HG03521 (cell line): ENCODE data around the gene KLF1.
A peak's percentile ranks its signal among the peaks of the same experiment; 100 is the strongest.
"Not testable (repeated sequence)": the region's sequence is repeated elsewhere in the genome, so short reads cannot be mapped to it uniquely, and the experiment has no call there.

Experiments used
- ATAC-seq: cut with Tn5 transposase; IDR thresholded peaks from one replicate; pipeline ENCODE4 v1.9.1; 2021; ENCODE audit warnings: mild to moderate bottlenecking, moderate library complexity; ENCODE audit not compliant: unreplicated experiment

The KLF1 gene

DNA sequence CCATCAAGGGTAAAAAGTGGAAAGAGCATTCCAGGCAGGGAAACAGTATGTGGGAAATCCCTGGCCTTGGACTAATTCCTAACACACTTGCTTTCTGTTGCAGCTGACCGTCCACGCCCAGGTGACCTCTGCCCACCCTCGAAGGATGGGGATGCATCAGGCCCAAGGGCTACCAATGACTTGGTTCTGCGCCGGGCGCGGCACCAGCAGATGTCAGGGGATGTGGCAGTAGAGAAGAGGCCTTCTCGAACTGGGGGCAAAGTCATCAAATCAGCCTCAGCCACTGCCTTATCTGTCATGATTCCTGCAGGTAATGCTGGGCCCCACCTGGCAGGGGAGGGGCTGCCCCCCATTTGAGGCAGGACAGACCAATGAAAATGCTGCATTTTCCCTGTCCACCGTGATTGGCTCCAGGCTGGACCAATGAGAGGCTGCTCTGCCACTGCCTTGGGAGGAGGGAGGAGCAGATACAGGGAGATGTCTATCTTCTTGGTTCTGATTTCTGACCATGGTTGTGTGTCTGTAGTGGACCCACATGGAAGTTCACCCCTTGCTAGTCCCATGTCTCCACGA lies 18.4 kb downstream of the KLF1 start:
- no peak for ATAC-seq

DNA sequence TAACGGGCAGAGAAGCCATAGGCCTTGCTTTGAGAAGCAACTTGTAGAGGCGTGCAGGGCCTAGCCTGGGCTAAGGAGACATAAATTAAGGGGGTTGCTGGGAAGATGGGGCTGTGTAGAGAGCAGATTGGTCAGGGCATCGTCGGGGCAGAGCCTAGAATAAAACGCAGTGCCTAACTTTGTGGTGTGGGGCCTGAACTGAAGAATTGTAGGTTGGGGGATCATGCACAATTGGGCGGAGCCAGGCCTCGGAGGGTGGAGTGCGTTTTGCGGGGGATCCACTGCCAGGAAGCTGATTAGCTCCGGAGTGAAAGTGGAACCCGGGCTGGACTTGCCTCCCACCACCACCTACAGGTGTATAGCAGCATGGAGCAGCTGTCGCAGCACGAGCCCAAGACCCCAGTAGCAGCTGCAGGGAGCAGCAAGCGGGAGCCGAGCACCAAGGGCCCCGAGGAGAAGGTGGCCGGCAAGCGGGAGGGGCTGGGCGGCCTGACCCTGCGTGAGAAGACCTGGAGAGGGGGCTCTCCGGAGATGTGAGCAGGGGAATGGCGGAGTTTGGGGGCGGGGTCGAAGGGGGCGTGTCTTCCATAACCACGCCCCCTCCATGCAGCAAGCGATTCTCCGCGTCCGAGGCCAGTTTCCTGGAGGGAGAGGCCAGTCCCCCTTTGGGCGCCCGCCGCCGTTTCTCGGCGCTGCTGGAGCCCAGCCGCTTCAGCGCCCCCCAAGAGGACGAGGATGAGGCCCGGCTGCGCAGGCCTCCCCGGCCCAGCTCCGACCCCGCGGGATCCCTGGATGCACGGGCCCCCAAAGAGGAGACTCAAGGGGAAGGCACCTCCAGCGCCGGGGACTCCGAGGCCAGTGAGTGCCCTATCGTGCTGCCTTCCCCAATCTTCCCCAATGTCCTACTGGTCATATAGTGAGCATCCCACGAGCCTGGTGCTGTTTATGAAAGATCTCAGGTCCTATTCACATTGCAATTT lies 19.6 kb downstream of the KLF1 start:
- peak; percentile 51 for ATAC-seq

DNA sequence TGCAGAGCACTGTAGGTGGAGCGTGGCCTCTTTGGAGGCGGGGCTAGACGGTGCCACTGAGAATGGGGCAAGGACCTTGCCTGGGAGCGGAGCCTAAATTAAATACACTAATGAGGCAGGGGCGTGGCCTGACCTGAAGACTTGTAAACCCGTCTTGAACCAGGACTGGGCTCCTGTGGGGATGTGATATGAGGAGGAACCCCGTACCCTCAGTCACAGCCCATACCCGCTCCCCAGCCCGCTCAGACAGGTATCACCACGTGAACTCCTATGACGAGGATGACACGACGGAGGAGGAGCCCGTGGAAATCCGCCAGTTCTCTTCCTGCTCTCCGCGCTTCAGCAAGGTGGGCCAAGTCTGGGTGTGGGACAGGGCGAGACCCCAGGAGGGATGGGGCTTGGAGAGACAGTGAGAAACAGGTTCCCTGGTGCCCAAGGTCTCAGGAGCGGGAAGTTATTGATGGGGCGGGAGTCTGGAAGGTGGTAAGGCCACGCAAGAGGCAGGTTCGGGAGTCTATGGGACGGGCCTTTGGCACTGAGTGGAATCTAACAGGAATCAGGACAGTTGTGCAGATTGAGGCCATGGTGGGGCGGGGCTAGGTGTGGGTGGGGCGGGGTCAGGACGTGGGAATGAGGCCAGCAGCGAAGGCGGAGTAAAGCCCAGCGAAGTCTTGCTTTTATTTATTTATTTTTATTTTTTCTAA lies 20.4 kb downstream of the KLF1 start:
- no peak for ATAC-seq

DNA sequence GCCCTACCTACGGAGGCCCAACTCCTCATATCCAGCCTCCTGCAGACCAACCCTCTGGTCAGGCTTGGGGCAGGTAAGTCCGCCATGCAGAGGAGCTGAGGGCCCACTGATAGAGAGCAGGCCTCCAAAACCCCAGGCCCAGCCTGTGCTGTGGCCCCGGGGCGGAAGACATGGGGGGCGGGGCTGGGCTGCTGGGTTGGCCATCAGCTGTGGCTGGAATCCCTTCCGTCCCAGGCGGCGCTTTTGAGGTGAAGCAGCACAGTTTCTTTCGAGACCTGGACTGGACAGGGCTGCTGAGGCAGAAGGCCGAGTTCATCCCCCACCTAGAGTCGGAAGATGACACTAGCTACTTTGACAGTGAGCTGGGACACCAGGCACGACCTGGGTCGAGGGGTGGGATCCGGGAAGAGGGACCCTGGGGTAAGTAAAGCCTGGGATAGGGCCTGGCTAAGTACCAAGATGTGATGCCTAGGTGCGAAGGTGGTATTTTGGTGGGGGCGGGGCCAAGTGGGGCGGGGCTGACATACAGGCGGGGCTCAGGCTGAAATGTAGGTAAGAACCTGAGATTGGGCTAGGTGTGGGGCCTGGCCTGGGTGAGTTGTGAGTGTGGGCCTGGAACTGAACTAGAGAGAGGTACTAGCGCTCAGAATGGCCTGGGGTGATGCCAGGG lies 21.1 kb downstream of the KLF1 start:
- ATAC-seq, result no peak

DNA sequence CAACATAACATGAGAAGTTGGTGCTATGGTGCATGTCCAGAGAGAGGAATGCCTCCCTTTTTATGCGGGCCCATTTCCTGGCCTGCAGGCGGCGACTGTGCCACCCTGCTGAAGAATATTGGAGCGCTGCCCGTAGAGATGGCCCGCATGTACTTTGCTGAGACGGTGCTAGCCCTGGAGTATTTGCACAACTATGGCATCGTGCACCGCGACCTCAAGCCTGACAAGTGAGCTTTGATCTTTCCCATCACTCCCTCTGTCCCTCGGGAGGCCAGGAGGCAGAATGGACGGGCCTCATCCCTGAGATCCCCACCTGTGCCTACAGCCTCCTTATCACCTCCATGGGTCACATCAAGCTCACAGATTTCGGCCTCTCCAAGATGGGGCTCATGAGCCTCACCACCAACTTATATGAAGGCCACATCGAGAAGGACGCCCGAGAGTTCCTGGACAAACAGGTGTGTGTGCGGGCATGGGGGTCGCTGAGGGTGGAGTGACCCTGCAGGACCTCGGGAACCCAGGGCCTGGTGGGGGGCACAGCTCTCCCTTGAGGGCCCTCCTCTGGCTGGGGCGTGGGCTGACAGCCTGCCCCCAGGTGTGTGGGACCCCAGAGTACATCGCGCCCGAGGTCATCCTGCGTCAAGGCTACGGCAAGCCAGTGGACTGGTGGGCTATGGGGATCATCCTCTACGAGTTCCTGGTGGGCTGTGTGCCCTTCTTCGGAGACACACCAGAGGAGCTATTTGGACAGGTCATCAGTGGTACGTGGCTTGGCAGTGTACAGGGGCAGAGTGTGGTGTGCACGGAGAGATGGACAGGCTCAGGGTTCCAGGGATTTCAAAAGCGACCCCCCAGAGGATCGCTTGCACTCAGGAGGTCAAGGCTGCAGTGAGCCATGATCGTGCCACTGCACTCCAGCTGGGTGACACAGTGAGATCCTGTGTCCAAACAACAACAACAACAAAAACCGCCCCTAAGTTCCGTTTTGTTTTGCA lies 22.0 kb downstream of the KLF1 start:
- ATAC-seq, result no peak

DNA sequence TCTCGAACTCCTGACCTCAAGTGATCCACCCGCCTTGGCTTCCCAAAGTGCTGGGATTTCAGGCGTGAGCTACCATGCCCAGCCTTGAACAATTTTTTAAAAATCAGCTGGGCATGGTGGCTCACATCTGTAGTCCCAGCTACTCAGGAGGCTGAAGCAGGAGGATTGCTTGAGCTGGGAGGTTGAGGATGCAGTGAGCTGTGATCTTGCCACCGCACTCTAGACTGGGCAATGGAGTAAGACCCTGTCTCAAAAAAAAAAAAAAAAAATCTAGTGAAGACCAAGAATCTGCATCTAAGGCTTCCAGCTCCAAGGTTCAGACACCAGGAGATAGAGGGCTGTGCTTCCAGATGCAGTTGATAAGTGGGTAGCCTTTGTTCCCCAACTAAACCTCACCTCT lies 22.9 kb downstream of the KLF1 start:
- ATAC-seq, result no peak

DNA sequence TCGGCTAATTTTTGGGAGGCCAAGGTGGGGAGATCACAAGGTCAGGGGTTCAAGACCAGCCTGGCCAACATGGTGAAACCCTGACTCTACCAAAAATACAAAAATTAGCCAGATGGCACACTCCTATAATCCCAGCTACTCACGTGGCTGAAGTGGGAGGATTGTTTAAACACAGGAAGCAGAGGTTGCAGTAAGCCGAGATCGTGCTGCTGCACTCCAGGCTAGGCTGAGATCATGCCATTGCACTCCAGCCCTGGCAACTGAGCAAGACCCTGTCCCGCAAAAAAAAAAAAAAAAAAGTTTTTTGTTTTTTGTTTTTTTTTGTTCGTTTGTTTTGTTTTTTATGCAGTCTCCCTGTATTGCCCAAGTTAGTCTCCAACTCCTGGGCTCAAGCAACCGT lies 27.5 kb downstream of the KLF1 start:
- no peak for ATAC-seq

DNA sequence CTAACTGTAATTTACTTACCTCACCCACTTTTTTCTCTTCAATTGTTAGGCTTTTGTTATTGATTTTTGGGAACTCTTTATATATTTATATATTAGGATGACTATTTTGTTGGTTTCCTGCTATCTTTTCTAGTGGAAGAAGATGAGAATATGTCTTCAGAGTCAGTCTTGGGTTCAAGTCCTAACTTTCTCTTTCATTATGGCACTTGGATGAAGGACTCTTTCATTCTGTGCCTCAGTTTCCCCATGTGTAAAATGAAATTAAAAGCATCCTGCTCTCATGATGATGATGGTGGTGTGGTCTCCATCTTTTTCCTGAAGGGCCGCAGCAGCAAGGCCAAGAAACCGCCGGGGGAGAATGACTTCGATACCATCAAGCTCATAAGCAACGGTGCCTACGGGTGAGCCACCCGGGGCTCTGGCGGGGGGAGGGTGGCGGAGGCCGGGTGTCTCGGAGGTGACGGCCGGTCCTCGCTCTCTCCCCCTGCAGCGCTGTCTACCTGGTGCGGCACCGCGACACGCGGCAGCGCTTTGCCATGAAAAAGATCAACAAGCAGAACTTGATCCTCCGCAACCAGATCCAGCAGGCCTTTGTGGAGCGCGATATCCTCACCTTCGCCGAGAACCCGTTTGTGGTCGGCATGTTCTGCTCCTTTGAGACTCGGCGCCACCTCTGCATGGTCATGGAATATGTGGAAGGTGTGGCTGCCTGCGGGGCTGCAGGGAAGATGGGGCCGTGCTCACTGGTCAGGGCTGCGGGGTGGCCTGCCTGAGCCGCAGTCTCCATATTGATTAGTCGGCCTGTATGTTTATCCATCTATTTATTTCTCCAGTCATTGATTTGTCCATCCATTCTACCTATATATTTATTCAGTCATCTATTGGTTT lies 28.7 kb downstream of the KLF1 start:
- ATAC-seq, result no peak

DNA sequence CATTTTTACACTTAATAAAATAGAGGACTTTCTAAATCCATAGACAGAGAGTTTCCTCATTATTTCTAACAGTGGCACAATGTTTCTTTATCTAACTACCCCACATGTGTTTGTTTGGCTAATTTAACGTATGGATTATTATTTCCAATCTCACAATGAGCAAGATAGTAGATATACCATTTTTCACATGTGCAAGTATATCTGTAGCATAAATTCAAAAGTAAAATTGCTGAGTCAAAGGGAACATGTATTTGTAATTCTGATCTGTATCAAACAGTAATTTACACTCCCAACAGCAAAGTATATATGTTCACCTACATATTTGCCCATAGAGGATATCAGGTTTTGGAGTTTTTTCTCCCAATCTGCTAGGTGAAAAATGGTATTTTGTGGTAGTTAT lies 30.3 kb downstream of the KLF1 start:
- no peak for ATAC-seq

DNA sequence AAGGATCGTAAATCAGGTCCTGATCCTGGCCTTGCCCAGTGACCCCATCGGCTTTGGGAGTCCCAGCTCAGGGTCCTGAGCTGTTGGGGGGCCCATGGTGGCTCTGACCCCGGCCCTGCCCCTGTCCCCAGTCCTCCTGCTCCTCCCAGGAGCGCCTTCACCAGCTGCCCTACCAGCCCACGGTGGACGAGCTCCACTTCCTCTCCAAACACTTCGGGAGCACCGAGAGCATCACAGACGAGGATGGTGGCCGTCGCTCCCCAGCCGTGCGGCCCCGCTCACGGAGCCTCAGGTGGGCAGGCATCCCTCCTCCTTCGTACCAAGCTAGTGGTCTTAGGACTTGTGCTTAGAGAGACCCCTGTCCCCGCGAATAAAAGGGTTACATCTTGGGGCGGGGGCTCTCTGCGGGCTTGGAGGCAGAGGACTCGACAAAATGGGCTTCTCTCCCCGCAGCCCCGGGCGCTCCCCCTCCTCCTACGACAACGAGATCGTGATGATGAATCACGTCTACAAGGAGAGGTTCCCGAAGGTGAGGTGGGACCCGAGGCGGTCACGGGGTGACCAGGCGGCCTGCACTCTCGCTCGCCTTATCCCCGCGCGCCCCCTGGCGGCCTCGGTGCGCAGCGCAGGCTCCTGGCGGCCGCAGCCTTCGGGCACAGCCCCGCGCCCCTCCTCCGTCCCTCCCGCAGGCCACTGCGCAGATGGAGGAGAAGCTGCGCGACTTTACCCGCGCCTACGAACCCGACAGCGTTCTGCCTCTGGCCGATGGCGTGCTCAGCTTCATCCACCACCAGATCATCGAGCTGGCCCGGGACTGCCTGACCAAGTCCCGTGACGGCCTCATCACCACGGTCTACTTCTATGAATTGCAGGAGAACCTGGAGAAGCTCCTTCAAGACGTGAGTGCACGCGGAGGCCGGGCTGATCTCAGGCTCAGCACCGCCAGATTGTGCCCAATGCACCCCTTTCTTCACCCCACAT lies 39.6 kb downstream of the KLF1 start:
- no peak for ATAC-seq

DNA sequence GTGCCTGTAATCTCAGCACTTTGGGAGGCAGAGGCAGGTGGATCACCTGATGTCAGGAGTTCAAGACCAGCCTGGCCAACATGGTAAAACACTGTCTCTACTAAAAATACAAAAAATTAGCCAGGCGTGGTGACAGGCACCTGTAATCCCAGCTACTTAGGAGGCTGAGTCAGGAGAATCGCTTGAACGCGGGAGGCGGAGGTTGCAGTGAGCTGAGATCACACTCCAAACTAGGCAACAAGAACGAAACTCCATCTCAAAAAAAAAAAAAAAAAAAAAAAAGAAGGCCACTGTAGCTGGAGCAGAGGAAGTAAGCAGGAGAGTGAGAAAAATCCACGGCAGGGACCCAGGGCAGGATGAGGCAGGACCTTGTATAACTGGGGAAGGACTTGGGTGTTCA lies 40.4 kb downstream of the KLF1 start:
- not testable (repeated sequence) for ATAC-seq

DNA sequence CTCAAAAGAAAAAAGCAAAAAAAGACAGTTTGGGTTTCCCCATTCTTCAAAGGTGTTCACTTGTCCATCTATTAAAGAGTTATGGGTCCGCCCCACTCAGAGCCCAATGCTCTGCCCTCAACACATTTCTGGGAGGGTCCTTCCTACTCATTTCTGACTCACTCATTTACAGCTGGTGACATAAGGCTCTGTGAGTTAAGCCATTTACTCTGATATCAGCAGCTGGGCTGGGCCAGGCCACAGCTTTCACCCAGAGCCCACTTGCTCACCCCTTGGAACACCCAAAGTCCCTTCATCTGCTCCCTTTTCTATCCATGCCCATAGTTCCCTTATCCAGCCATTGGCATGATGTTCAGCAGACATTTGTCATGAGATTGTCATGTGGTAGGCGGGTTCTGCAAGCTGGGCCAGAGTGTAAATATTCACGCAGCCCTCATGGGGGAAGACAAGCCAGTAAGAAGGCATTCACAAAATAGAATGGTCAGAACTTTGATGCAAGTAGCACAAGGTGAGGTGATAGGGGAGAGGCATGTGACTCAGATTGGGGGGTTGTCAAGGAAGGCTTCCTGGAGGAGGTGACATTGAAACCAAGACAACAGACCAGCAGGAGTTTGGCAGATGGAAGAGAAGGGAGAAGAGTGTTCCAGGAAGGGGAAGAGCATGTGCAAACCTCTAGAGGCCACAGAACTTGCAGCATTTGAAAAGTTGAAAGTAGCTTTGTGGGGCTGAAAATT lies 42.8 kb downstream of the KLF1 start:
- ATAC-seq, result no peak

DNA sequence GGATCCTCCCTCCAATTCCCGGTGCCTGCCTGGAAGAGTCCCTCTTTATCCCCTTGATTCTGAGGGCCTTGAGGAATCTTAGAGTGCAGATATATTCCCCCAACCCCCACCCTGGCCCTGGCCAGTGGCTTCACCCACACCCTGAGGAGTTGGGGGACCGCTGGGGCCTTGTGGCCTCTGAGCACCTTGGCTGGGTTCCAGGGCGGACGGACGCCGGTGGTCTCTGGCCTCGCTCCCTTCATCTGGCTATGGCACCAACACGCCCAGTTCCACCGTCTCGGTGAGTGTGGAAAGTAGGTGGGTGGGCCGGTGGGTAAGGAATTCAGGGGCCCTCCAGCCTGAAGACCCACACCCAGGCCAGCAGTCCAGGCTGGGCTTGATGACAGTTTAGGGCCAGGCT lies 43.7 kb downstream of the KLF1 start:
- ATAC-seq, result no peak

DNA sequence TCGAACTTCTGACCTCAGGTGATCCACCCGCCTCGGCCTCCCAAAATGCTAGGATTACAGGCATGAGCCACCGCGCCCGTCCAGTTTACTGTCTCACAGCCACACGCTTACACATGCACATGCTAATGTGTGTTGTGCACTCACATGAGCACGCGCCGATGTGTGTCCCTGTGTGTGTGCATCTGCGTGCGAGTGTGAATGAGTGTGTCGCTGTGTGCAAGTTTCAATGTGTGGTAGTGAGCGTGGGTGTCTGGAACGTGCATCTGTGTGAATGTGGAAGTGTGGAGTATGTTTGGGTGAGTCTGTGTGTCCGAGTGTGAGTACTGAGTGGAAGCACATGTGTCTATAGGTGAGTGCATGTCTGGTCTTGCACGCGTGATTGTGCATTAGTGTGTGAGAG lies 44.5 kb downstream of the KLF1 start:
- ATAC-seq, result no peak

DNA sequence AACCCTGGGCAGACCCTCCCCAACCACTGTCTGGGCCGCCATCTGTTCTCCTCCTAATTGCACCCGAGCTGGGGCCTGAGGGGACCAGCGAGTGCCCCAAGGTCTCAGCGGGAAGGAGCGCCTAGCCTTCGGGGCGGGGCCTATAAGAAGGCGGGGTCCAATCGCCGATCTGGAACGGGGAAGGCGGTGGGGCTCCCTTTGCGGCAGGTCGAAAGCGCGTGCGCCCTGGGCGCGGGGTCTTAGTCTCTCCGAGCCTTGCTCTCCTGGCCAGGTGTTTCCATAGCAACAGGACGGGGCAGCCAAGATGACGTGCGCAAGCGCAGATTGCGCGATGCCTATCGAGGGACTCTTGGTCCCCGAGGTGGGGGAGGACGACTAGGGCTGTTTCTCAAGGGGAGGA lies 45.9 kb downstream of the KLF1 start:
- ATAC-seq, result no peak

DNA sequence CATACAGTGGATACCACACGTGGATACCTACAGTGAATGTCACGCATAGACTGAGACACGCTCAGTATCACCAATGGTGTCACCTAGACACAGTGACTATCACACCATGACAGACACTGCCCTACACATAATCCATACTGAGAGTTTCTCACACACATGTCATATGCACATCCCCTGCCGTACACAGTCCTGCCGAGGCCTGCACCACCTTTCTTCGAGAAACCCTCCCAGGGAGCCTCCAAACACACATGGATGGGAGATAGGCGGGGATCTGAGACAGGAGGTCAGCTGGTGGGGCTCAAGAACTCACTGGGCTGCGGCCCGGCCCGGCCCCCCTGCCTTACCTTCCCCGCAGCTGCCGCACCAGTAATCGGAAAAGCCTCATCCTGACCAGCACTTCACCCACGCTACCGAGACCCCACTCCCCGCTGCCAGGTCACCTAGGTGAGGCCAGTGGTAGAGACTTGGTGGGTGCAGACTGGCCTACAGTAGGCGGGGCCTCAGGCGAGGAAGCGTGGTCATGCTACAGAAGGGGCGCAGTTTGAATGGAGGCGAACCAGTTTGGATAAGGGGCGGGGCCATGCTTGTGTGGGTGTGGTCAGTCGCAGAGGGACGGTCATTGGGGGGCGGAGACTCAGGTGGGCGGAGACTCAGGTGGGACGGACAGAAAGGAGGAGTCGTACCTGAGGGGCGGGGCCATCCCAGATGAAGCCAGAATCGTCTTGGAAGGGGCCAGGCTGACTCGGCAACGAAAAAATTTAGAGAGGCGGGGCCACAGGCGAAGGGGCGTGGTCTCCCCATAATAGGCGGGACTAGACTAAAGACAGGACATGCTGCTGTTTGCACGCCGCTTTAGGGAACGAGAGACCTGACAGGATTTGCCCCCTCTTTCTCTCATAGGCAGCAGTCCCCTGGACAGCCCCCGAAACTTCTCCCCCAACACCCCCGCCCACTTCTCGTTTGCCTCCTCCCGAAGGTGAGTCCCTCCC lies 46.6 kb downstream of the KLF1 start:
- no peak for ATAC-seq
